NCI-H1694 (cell line): Measurements from ENCODE around the gene P3H3.

Experiments
- DNase-seq: peaks from one replicate; lab custom pipeline; 2025; lab: John Stamatoyannopoulos, UW

Gene P3H3

DNA sequence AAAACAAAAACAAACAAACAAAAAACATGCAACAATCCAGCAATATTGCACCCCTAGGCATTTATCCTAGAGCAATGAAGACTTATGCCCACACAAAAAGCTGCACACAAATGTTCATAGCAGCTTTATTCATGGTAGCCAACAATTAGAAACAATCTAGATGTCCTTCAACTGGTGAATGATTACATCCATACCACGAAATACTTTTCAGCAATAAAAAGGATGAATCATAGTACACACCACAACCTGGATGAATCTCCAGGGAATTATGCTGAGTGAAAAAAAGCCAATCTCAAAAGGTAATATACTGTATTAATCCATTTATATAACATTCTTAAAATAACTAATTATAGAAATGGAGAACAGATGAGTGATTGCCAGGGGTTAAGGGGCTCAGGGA lies 21.0 kb upstream of the P3H3 start:
- no peak for DNase-seq

DNA sequence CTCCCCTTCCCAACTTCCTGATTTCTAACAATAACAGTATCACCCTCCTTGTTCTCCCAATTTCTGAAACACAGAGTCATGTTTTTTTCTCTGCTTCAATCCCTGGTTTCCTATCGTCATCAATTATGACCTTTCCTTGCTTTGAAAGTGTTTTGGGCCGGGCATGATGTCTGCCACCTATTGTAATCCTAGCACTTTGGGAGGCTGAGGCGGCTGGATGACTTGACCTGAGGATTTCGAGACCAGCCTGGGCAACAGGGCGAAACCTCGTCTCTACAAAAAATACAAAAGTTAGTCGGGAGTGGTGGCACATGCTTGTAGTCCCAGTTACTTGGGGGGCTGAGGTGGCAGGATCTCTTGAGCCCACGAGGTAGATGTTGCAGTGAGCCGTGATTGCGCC lies 19.2 kb upstream of the P3H3 start:
- no peak for DNase-seq

DNA sequence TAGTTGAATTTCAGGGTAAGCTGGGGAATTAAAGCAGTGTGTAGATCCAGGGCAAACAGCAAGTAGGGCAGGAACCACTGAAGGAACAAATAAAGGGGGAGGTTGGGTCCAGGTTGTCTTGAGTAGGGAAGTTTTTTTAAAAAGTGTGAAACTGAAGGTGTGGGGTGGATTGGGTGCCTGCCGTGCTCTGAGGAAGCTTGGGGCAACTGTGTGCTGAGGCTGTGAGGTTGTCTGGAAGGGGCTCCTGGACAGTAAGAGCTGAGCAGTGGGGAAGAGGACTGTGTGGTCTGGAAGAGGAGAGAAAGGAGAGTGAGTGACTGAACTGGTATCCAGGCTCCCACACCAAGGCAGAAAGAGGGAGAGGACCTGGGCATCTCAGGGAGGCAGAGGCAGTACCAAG lies 17.4 kb upstream of the P3H3 start:
- DNase-seq = no peak

DNA sequence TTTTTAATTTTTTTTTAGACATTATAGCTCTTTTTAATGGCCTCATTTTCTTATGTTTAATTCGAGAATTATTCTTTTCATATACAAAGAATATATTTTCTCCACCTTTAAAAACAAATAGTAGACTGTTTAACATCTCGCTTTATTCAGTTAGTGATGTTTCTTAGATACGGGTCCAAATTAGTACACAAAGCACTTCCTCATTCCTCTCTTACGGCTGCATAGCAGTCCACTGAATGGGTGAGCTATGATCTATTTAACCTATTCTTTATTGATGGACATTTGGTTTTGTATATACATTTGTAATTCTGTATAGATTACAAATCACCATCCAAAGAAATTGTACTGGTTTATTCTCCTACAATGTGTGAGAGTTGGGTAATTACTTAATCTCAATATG lies 14.8 kb upstream of the P3H3 start:
- no peak for DNase-seq

DNA sequence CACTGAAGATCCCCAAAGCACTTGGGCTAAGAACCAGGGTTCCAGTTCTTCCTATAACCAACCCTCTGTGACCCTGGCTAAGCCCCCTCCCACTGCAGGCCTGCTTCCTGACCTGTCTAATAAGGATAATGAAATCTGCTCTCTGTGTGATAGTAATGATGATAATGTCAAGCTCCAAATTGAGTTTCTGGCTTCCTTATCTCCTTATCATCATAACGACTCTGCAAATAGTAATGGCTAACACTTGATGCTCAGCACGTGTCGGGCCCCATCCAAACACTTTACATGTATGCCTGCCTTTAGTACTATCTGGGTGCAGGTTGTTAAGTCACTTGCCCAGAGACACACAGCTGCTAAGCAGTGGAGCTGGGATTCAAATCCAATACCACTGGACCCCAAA lies 11.6 kb upstream of the P3H3 start:
- no peak for DNase-seq

DNA sequence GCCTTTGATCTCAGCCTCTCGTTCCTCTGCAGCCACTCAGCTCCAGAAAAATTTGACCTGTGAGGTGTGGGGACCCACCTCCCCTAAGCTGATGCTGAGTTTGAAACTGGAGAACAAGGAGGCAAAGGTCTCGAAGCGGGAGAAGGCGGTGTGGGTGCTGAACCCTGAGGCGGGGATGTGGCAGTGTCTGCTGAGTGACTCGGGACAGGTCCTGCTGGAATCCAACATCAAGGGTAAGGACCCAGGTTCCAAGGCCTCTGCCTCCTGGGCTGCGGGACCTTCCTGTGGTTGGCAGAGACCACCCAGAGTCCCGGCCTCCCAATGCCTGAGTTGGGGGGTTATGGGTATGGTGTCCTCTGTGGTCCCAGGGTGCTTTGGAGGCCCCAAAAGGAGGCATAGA lies 11.1 kb upstream of the P3H3 start:
- no peak for DNase-seq

DNA sequence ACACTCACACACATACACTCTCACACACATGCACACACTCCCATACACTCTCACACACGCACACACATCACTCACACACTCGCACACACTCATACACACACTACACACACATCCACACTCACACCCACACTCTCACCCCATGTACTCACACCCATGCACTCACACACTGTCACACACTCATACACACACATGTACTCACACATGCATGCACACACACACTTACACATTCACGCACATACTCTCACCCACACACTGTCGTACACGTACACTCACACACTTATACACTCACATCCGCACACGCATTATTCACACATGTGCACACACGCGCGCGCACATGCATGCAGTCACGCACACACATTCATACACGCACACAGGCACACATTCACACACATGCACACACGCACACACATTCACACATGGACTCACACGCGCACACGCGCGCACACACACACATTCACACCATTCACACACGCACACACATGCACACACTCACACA lies 10.5 kb upstream of the P3H3 start:
- DNase-seq = no peak

DNA sequence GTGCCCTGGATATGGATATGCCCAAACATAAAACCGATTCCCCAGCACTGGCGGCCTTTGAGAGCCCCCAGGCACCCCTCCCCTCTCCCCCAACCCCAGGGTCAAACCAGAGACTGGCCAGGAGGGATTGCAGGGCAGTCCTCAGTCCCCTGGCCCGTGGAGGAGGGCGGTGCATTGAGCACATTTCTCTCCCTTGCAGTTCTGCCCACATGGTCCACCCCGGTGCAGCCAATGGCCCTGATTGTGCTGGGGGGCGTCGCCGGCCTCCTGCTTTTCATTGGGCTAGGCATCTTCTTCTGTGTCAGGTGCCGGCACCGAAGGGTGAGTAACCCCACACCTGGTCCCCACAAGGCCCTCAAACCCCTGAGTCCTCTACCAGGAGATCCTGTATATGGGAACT lies 10.0 kb upstream of the P3H3 start:
- DNase-seq = no peak

DNA sequence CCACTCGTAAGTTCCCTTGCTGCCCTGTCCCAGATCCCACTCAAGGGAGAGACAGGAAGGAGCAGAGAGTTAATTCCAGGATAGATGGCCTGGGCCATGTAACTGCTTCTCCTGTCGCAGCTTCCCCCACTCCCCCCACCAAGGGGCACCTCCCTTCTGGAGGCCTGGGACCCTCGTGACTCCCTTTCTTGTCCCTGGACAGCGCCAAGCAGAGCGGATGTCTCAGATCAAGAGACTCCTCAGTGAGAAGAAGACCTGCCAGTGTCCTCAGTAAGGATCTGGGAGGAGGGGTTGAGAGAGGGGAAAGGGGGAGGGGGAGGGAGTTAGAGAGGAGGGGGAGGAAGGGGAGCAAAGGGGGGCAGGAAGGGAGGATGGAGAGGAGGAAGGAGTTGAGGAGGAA lies 9.6 kb upstream of the P3H3 start:
- DNase-seq = no peak

DNA sequence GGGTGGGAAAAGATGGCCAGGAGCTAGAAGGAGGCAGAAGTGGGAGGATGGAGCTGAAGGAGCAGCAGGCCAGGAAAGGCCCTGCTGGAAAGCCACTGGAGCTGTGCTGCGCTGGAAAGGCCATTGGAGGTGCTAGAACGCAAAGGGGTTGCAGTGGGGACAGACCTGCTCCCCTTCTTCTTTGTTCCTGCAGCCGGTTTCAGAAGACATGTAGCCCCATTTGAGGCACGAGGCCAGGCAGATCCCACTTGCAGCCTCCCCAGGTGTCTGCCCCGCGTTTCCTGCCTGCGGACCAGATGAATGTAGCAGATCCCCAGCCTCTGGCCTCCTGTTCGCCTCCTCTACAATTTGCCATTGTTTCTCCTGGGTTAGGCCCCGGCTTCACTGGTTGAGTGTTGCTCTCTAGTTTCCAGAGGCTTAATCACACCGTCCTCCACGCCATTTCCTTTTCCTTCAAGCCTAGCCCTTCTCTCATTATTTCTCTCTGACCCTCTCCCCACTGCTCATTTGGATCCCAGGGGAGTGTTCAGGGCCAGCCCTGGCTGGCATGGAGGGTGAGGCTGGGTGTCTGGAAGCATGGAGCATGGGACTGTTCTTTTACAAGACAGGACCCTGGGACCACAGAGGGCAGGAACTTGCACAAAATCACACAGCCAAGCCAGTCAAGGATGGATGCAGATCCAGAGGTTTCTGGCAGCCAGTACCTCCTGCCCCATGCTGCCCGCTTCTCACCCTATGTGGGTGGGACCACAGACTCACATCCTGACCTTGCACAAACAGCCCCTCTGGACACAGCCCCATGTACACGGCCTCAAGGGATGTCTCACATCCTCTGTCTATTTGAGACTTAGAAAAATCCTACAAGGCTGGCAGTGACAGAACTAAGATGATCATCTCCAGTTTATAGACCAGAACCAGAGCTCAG lies 8.8 kb upstream of the P3H3 start:
- DNase-seq = no peak

DNA sequence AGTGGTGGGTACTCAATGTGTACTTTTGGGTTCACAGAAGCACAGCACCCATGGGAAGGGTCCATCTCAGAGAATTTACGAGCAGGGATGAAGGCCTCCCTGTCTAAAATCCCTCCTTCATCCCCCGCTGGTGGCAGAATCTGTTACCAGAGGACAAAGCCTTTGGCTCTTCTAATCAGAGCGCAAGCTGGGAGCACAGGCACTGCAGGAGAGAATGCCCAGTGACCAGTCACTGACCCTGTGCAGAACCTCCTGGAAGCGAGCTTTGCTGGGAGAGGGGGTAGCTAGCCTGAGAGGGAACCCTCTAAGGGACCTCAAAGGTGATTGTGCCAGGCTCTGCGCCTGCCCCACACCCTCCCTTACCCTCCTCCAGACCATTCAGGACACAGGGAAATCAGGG lies 8.0 kb upstream of the P3H3 start:
- DNase-seq = no peak

DNA sequence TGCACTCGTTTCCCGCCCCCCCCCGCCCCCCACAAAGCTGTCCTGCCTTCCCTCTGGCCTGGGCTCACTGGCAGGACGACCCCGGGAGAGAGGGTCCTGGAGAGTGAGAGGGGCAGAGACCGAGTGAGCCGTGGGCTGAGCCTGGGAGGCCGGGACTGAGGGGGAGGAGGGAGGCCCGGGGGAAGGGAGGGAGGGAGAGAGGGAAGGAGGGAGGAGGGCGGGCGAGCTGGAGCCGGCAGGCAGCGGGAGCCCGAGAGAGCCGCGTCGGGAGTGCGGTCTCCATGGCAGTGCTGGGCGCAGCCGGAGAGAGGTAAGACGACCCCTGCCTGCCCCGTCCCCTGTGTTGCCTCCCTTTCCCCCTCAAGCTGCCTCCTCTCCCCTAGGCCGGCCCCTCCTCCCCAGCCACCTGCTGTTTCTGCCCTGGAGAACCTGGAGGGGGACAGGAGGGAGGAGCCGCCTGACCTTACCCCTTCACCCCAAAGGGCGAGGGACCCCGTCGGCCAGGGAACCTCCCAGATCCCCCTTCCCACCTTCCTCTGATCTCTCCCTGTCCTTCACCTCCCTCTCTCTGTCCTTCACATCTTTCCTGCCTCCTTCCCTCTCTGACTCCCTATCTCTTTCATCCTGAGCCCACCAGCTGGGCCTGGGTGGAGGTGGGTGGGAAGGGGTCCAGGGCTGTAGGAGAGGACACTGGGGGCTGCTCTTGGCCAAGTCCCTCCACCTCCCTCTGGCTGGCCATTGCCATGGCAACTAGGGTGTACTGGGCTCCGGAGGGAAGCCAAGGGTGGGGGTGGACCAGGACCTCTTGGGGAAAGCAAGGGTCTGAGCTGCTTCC lies 6.4 kb upstream of the P3H3 start, which contains the start of gene GPR162:
TSS of gene GPR162 (plus strand) at position 231 of the 835 bp plus-strand sequence. CDS start 2,078 bp downstream, outside the sequence.
- DNase-seq = peak; percentile 51

DNA sequence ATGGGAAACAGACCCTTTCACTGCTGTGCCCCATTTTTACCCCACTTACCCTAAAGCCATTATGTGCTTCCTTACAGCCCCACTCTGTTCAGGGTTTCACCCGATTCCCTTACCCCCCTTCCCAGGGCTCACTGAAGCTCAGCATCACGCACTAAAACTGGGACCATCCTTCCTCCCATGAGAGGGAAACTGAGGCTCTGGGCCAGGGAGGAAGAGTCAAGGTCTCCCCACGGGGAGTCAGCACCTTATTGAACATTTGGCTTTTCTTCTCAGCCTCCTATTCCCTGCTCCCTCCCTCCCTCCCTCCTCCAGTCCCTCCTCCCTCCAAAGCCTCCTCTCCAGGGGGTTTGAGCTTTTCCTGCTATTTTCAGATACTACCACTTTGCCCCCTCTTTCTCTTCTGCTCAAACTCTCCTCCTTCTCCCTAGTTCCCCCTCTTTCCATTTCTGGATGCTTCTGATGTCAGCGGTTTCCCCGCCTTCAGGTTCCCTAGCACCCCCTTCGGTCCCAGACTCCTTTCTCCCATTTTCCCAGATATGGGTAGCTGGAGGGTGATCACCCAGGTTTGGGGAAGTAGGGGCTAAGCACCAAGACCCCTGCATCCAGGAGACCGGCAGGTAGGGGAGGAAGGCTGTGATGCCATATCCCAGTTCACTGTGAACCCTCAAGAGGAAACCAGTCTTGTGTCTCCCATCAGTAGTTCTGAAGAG lies 5.6 kb upstream of the P3H3 start:
- DNase-seq = no peak

DNA sequence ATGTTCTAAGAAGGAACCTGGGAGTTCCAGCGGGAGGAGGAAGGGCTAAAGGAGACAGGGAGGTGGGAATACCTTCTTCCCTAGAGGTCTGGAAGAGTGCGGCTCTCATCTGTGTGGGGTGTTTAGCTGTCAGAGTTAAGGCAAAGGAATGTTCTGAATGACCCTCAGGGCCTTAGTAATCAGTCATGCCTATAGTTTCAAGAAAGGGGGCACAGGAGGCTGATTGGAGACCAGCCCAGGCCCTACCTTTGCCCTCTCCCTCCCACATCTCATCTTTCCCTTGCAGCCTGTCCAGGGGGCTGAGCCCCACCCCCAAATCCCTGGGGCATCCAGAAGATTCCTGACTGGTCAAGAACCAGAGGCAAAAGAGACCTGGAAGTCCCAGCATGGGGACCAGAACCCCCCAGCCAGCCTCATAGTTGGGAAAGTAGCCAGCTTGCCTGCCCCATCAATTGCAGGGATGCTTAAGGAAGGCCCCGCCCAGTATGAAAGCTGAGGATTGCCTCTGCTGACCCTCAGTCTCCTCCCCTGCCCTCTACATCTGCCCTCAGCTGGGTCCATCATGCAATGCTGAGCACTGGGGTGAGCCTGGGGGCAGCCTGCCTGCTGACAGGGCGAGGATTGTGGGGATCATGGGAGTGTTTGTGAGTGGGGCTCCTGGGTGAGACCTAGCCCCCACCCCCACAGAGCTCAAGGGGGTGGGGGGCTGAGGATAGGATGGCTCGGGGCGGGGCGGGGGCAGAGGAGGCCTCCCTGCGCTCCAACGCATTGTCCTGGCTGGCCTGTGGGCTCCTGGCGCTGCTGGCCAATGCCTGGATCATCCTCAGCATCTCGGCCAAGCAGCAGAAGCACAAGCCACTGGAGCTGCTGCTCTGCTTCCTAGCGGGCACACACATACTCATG lies 4.8 kb upstream of the P3H3 start:
- DNase-seq = no peak

DNA sequence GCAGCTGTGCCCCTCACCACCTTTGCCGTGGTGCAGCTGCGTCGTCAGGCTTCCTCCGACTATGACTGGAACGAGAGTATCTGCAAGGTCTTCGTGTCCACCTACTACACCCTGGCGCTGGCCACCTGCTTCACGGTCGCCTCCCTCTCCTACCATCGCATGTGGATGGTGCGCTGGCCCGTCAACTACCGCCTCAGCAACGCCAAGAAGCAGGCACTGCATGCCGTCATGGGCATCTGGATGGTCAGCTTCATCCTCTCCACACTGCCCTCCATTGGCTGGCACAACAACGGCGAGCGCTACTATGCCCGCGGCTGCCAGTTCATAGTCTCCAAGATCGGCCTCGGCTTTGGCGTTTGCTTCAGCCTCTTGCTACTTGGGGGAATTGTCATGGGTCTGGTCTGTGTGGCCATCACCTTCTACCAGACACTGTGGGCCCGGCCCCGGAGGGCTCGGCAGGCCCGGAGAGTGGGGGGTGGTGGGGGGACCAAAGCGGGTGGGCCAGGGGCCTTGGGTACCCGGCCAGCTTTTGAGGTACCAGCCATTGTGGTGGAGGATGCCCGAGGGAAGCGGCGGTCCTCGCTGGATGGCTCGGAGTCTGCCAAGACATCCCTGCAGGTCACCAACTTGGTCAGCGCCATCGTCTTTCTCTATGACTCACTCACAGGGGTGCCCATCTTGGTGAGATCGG lies 4.0 kb upstream of the P3H3 start:
- no peak for DNase-seq

DNA sequence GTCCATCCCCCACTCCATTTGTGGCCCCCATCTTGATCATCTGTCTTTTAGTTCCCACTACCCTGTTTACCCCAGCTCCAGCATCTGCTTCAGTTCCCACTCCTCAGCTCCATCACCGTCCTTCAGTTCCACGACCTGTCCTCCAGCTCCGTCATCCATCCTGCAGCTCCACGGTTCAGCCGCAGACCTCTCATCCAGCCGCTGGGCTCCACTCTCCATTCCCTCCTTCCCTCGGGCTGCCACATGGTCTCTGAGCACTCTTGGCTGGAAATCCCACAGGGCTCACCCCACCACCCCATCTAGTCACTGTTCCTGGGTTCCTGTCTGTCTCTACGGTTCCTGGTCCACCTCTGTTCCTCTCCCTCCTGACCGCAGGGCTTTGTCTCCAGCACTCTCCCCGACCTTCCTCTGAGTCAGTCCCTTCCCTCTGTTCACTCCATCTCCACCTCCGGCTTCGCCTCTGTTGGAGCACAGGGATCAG lies 3.3 kb upstream of the P3H3 start:
- DNase-seq = no peak

DNA sequence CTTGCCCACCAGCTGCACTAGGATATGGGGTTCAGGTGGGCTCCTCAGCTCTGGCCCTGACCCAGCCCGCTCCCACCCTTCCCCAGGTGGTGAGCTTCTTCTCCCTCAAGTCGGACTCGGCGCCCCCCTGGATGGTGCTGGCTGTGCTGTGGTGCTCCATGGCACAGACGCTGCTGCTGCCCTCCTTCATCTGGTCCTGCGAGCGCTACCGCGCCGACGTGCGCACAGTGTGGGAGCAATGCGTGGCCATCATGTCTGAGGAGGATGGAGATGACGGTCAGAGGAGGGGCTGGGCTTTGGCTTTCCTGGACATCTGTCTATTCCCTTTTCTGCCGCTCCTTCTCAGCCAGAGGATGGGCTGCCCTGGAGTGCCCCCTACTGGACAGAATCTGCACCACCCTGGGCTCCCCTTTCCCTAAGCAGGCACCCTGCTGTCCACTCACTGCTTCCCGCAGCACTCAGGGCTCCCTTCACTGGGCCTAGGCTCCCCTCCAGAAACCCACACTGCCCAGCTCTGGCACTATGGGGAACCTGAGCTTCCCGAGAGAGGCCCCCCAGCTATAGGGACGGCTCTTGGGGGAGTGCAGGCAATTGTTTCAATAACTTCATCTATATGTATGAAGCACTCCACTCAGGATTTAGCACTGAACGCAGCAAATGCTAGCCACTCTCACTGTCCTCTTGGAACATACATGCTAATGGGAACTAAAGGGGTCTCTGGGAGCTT lies 2.6 kb upstream of the P3H3 start:
- peak; percentile 90 for DNase-seq

DNA sequence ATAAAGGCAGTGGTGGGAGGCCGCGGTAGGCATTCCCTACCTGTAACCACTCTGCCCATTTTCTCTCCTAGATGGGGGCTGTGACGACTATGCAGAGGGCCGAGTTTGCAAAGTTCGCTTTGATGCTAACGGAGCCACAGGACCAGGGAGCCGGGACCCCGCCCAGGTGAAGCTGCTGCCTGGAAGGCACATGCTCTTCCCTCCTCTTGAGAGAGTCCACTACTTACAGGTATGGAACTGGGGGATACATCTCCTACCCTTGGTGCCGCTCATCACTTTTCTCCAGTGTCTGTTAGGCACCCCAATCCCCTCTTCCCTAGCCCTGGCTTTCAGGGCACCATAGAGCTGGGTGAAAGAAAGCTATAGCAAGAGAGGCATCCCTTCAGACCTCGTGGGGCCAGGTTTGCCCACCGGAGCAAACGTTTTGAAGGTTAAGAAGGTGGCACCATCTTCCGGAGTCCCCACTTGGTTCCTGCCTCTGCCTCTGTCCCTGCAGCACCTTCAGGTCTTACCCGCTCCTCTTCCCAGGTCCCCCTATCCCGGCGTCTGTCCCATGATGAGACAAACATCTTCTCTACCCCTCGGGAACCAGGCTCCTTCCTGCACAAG lies 2.0 kb upstream of the P3H3 start:
- DNase-seq = no peak

DNA sequence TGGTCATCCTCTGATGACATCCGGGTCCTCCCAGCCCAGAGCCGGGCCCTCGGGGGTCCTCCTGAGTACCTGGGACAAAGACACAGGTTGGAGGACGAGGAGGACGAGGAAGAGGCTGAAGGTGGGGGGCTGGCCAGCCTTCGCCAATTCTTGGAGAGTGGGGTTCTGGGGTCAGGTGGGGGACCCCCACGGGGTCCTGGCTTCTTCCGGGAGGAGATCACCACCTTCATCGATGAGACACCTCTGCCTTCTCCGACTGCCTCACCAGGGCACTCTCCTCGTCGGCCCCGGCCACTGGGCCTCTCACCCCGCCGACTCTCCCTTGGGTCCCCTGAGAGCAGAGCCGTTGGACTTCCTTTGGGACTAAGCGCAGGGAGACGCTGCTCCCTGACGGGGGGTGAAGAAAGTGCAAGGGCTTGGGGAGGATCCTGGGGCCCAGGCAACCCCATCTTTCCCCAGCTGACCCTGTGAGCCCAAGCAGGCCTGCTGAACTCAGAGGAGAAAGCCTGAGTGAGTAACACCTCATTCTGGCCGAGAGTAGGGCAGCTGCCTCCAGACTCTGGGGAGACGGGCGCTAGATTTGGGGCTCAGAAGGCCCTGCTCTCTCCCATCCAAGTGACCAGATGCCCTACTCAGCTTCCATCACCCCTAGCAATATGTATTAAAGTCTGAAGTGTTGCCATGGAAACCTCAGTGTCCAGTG lies 1.3 kb upstream of the P3H3 start:
- no peak for DNase-seq
